ENCODE data around the gene LRP5. TPM values are rescaled to one million over a fixed set of nuclear protein-coding genes. Genes with fewer than 3 reads are reported as not detected.

Gene LRP5
- total RNA-seq, 1 donor from 2014 or later, result 162 TPM

DNA sequence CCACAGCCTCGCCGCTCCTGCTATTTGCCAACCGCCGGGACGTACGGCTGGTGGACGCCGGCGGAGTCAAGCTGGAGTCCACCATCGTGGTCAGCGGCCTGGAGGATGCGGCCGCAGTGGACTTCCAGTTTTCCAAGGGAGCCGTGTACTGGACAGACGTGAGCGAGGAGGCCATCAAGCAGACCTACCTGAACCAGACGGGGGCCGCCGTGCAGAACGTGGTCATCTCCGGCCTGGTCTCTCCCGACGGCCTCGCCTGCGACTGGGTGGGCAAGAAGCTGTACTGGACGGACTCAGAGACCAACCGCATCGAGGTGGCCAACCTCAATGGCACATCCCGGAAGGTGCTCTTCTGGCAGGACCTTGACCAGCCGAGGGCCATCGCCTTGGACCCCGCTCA lies 35.5 kb downstream of the LRP5 start:
- DNase-seq (ENCODE audit: extremely low spot score, unreplicated experiment), result no peak
- H3K9me3 Mint-ChIP-seq (ENCODE audit: unreplicated experiment), result no peaks in the 10 kb centered on the region
- H3K27ac Mint-ChIP-seq (ENCODE audit: unreplicated experiment), result no peak overlapping the region
- H3K4me3 Mint-ChIP-seq (ENCODE audit: unreplicated experiment), result no peak overlapping the region
- peaks cover 25% of the 10 kb centered on the region for H3K36me3 Mint-ChIP-seq (ENCODE audit: unreplicated experiment)
- TF ChIP-seq, protein P1, sequence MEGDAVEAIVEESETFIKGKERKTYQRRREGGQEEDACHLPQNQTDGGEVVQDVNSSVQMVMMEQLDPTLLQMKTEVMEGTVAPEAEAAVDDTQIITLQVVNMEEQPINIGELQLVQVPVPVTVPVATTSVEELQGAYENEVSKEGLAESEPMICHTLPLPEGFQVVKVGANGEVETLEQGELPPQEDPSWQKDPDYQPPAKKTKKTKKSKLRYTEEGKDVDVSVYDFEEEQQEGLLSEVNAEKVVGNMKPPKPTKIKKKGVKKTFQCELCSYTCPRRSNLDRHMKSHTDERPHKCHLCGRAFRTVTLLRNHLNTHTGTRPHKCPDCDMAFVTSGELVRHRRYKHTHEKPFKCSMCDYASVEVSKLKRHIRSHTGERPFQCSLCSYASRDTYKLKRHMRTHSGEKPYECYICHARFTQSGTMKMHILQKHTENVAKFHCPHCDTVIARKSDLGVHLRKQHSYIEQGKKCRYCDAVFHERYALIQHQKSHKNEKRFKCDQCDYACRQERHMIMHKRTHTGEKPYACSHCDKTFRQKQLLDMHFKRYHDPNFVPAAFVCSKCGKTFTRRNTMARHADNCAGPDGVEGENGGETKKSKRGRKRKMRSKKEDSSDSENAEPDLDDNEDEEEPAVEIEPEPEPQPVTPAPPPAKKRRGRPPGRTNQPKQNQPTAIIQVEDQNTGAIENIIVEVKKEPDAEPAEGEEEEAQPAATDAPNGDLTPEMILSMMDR (IDR thresholded peaks at IDR 0.05), result no peak
- no peaks in the 10 kb centered on the region for H3K27me3 Mint-ChIP-seq (ENCODE audit: unreplicated experiment)
- H3K4me1 Mint-ChIP-seq (ENCODE audit: unreplicated experiment), result peaks cover 68% of the 10 kb centered on the region

DNA sequence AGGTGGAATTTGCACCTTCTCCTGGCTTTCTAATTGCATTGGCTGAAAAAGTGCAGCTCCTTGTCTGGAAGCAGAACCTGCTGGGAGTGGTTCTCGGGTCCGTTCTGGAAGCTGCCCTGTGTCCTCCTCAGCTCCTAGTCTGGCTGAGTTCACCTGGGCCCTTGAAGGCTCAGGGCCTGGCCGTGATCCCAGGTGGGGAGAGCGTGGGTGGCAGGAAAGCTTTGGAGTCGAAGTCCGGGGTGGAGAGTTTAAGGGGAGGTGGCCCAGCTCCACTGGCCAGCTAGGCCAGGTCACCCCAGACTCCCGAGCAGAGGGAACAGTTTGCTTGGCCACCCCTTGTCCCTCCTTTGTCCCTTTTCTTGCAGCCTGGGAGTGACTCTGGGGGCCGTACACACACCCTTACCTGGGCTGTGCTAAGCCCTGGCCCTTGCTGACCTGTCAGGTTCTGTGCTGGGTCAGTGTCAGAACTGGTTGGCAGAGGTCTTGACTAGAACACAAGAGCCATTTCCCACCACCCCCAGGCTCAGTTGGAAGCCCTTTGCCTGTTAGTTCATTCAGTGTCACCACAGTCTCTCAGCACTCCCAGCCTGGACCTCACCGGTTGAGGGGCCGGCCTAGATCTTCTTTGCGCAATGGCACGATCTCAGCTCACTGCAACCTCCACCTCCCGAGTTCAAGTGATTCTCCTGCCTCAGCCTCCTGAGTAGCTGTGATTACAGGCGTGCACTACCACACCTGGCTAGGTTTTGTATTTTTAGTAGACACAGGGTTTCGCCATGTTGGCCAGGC lies 37.3 kb downstream of the LRP5 start:
- Mint-ChIP-seq H3K27ac (ENCODE audit: unreplicated experiment) (no peak overlapping the region), H3K9me3 (ENCODE audit: unreplicated experiment) (no peaks in the 10 kb centered on the region), H3K4me3 (ENCODE audit: unreplicated experiment) (no peak overlapping the region), H3K27me3 (ENCODE audit: unreplicated experiment) (no peaks in the 10 kb centered on the region), H3K36me3 (ENCODE audit: unreplicated experiment) (peaks cover 27% of the 10 kb centered on the region), H3K4me1 (ENCODE audit: unreplicated experiment) (peaks cover 68% of the 10 kb centered on the region)
- TF ChIP-seq, protein P1 (IDR thresholded peaks at IDR 0.05), result no peak
- DNase-seq (ENCODE audit: extremely low spot score, unreplicated experiment), result no peak

DNA sequence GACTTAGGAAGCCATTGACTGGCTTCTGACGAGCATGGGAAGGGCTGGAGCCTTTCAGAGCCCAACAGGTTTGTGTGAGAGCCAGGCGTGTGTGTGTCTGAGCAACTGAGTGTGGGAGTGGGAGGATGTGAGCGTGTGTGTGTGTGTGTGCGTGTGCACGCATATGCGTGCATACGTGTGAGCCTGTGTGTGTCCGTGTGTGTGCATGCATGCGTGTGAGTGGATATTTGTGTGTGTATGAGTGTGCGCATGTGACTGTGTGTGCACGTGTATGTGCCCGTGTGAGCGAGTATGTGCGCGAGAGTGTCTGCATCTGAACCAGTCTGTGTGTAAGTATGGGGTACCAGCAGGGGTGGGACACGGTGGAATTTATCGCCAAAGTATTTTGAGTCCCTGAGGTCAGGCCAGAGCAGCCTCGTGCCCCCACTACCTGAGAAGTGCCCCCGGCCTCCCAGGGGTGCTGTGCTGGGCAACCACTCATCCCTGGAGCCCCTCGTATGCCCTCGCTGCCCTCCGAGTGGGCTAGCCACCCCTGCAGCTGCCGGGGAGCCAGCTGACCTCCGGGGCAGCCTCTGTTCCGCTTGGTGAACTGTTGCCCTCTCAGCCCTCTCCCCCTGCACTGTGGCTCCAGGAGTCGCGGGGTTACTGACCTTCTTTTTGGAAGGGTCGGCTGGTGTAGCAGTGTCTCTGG lies 38.5 kb downstream of the LRP5 start:
- Mint-ChIP-seq H3K27me3 (ENCODE audit: unreplicated experiment) (no peaks in the 10 kb centered on the region), H3K9me3 (ENCODE audit: unreplicated experiment) (no peaks in the 10 kb centered on the region), H3K27ac (ENCODE audit: unreplicated experiment) (peak overlapping the region; percentile 93), H3K4me1 (ENCODE audit: unreplicated experiment) (peaks cover 74% of the 10 kb centered on the region), H3K36me3 (ENCODE audit: unreplicated experiment) (peaks cover 27% of the 10 kb centered on the region), H3K4me3 (ENCODE audit: unreplicated experiment) (no peak overlapping the region)
- DNase-seq (ENCODE audit: extremely low spot score, unreplicated experiment), result no peak
- TF ChIP-seq, protein P1 (IDR thresholded peaks at IDR 0.05), result no peak

DNA sequence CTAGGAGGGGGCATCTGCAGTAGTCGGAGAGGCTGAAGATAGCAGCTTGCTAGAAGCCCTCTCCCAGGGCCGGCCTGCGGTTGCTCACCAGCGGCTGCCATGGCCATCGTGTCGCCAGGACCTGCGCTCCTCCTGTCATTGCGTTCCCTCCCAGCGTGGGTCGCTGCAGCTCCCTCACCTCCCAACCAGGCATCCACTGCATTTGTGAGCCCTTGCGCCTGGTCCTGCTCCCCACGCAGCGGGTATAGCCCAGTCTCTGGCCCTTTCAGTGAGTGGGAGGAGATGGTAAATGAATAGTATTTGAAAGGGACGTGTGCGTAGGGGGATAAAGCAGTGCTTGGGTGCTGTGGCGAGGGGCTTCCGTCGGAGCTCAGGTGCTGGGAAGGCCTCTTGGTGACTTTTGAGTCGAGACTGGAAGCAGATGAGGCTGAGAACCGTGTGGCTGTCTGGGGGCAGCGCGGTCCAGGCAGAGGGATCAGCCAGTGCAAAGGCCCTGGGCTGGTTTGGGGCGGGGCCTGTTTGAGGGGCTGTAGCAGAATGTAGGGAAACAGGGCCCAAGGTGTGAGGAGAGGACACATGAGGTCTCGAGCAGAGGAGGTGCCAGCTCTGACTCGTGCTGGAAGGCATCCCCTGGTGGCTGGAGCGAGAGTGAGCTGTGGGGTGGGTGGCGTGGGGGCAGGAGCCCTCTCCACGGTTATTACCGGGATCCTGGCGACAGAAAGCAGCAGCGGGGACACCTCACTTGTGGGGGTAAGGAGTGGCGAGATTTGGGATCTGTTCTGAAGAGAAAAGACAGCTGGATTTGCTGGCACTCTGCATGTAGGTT lies 39.3 kb downstream of the LRP5 start:
- DNase-seq (ENCODE audit: extremely low spot score, unreplicated experiment), result no peak
- H3K27me3 Mint-ChIP-seq (ENCODE audit: unreplicated experiment), result no peaks in the 10 kb centered on the region
- TF ChIP-seq, protein P1 (IDR thresholded peaks at IDR 0.05), result no peak
- no peak overlapping the region for H3K4me3 Mint-ChIP-seq (ENCODE audit: unreplicated experiment)
- peaks cover 28% of the 10 kb centered on the region for H3K36me3 Mint-ChIP-seq (ENCODE audit: unreplicated experiment)
- peaks cover 74% of the 10 kb centered on the region for H3K4me1 Mint-ChIP-seq (ENCODE audit: unreplicated experiment)
- no peaks in the 10 kb centered on the region for H3K9me3 Mint-ChIP-seq (ENCODE audit: unreplicated experiment)
- peak overlapping the region; percentile 93 for H3K27ac Mint-ChIP-seq (ENCODE audit: unreplicated experiment)

Measured in osteocyte (in vitro differentiated cells).